Adipose tissue (tissue), 3 donors: ENCODE measurements around the gene RGS6. TPM values are rescaled to one million over a fixed set of nuclear protein-coding genes. Genes with fewer than 3 reads are reported as not detected.
"Not testable (repeated sequence)": the region's sequence is repeated elsewhere in the genome, so short reads cannot be mapped to it uniquely, and the experiment has no call there.

Experiments used
- H3K27ac ChIP-seq: one replicate; pipeline ENCODE4 v1.5.1; 2013; ENCODE audit warnings: low read depth, low read length
- WGBS, 3 donors: extraction: QIAGEN DNeasy Blood & Tissue Kit; methylation state at CpG; one replicate each; pipeline ENCODE4 v1.1.7; 2013; 5-methylcytosine and 5-hydroxymethylcytosine counted together
- polyA plus RNA-seq, 3 donors: library from polyadenylated mRNA; stranded (reverse); fragments of 200-250 nt; gene quantifications; one replicate each; pipeline ENCODE4 v1.2.3, GENCODE V29; 2013
- donor health status: healthy with polysubstance abuse.
- donor health status: Bipolar disorder and iron deficiency.
- donor health status: healthy.

The RGS6 gene
- polyA plus RNA-seq, 3 donors = 0.79 to 1.9 (median 1.6) TPM

- H3K27ac ChIP-seq = not testable (repeated sequence)
- 67 to 90% (median 74%) methylated on average over 2 of the region's 2 CpGs for WGBS, 3 donors
These were observed 9.4 kb downstream of the RGS6 start for GRCh38 chr14:71941616-71942015.

- no peak overlapping the region for H3K27ac ChIP-seq
- WGBS, 3 donors = 37 to 51% (median 45%) methylated on average over 4 of the region's 4 CpGs
These were observed 10.9 kb downstream of the RGS6 start for GRCh38 chr14:71942904-71943694.

GRCh38 chr14:71943695-71944018 lies 11.4 kb downstream of the RGS6 start:
- no peak overlapping the region for H3K27ac ChIP-seq
- 41 to 46% (median 45%) methylated on average over 1 of the region's 1 CpG for WGBS, 3 donors

DNA sequence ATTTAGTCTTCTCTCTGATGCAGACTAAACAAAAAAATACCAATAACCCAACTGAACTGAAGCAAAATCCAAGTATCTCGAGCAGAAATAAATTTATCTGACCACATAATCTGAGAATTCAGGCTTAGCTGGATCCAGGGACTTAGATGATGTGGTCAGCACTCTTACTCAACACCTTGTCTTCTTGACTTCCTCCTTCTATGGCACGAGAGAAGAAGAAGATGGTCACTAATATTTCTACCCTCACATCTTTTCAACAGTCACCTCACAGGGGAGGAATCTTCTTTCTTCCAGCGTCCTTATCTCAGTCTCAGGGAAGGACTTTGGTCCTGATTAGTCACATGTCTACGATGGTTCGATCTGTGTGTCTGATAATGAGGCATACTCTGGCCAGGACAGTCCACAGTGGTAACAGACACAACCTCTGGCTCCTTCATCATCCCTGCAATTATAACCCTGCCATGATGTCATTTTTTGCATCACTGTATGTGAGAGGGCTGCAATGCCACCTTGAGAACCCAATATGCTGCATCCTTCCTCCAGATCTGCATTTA lies 15.8 kb downstream of the RGS6 start:
- H3K27ac ChIP-seq = no peak overlapping the region
- WGBS, 3 donors = 55 to 77% (median 76%) methylated on average over 5 of the region's 5 CpGs

- 79 to 80% (median 80%) methylated on average over 6 of the region's 6 CpGs for WGBS, 3 donors
- no peak overlapping the region for H3K27ac ChIP-seq
These were observed 20.4 kb downstream of the RGS6 start for GRCh38 chr14:71952381-71953363.

DNA sequence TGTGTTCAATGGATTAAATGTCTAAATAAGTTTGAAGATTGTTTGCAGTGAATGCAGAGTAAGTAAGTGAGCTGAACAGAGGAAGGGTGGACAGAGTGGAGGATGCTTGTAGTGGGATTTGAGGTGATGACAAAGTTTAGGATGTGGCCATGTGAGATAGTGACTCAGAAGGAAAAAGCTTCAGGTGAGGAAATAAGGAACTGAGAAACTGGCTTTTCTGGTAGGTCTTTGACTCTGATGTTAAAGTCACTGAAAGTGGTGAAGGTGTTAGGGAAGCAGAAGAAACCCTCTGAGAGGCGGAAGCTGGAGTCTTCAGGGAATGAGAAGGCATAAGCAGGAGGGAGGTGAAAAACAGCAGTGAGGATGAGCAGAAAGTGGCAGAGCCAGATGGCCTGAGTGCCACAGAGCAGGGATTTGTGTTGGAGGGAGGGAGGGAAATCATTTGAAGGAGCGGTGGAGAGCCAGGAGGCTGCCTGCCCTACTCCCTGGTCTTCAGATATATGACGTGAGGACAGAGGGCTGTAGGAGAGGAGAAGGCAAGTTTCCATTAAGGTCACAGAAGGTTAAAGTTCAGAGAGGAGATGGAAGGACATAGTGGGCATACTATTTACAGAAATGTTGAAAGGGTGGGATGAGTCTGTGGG lies 24.8 kb downstream of the RGS6 start:
- no peak overlapping the region for H3K27ac ChIP-seq
- WGBS, 3 donors = 51 to 68% (median 58%) methylated on average over 3 of the region's 3 CpGs

- 32 to 36% (median 35%) methylated on average over 5 of the region's 5 CpGs for WGBS, 3 donors
- H3K27ac ChIP-seq = no peak overlapping the region
These were observed 26.8 kb downstream of the RGS6 start for GRCh38 chr14:71959055-71959454.

DNA sequence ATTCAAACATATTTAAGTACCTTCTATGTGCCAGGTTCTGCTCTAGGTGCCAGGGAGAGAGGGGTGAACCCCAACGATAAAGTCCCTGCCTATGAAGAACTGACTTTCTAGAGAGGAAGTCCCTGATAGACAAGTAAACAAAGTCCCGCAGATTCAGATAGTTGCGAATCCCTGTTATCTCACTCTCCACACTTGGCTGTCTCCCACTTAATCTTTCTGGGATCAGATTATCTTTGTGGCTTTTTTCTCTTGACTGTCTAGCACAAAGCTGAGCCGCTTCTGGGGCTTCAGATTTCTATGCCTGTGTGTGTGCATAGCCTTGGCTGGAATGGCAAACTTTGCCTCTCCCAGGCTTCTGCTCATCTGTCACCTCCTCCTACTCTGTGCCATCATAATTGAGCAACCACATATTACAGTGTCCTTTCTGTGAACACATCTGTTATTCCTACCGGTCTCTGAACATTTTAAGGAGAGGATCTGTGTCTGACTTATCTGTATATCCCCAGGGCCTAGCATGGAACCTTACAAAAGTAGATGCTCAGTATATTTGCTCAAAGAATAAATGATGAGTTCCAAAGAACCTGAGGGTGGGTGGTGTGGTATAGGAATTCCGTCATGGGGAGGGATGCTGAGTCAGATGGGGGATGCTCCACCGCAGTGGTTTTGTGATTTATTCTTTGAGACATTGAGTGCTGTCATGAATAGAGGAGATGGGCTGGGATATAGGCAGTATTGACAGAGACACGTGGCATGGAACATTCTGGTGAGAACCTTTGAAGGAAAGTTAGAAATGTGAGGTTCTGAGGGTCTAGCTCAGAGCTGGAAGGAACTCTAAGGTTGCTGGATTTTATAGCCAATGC lies 28.5 kb downstream of the RGS6 start:
- no peak overlapping the region for H3K27ac ChIP-seq
- WGBS, 3 donors = 52 to 88% (median 88%) methylated on average over 8 of the region's 8 CpGs

DNA sequence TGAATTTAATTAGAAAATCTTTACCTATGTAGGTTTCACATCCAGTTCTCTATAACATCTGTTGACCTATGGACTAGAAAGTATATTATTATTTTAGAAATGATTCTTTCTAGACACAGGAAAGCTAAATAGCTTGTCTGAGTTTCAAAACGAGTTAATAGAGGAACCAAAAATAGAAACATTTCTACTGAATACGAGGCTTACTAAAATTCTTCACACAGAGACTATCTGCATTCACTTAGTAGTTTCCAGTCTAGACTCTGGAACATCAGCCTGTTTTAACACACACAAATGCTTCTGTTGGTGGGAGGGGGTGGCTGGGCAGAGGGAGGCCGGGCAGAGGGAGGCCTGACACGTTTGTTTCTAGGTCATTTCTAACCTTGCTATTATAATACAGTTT lies 29.7 kb downstream of the RGS6 start:
- H3K27ac ChIP-seq = no peak overlapping the region
- 50 to 58% (median 54%) methylated on average over 4 of the region's 4 CpGs for WGBS, 3 donors

- H3K27ac ChIP-seq = no peak overlapping the region
- WGBS, 3 donors = 61 to 83% (median 74%) methylated on average over 7 of the region's 7 CpGs
These were observed 32.5 kb downstream of the RGS6 start for GRCh38 chr14:71964716-71965115.

GRCh38 chr14:71966528-71966927 lies 34.3 kb downstream of the RGS6 start:
- WGBS, 3 donors = 67 to 89% (median 71%) methylated on average over 2 of the region's 2 CpGs
- no peak overlapping the region for H3K27ac ChIP-seq

- 67 to 81% (median 76%) methylated on average over 1 of the region's 1 CpG for WGBS, 3 donors
These were observed 35.5 kb downstream of the RGS6 start for GRCh38 chr14:71967704-71968103.

DNA sequence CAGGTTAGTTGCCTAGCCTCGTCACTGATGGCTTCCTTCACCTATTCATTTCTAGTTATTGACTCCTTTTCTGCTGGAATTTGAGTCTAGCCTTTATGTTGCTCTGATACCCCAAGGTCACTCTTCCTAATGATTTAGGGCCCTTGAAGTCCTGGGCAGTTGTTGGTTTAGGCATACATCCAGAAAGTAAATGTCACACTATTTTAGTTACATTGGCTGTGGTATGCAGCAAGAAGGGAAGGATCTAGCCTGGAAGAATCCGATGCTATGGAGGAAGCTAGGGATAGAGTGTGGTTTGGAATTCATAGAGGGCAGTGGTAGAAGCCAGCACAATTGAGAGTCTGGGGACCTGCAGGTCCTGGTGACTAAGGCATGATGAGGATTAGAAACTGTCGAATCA lies 38.0 kb downstream of the RGS6 start:
- WGBS, 3 donors = 55 to 86% (median 80%) methylated on average over 3 of the region's 3 CpGs
- H3K27ac ChIP-seq = no peak overlapping the region

More at GRCh38 chr14:71967704-71968103, 35.5 kb downstream of the RGS6 start:
- H3K27ac ChIP-seq = no peak overlapping the region

DNA sequence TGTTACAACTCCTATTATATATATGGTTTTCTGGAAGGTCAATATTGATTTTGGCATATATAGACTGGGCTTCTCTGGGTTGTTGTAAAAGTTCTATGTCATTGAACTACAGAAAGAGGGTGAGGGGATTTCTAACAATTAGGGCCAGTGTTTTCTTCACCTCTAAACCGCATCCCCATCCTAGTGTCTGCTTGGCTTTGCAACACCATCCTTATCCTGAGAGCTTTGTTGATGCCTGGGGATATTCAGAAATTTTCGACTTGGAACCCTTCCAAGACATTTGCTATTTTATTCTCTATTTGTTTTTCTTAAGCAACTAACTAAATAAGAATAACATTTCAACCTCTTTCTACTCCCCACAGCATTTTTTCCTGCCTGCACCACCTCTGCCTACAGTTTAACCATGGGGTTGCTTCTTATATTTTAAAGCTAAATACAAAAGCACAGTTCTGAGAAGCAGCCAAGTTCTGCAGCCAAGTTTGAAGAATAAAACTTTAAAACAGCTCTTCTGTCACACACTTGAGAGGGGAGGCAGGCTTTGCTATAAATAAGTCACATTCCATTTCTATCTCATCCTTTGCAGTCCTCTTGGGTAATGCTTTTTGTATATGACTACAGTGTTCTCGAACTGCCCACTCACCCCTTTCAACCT lies 53.4 kb downstream of the RGS6 start:
- no peak overlapping the region for H3K27ac ChIP-seq
- WGBS, 3 donors = 46 to 61% (median 47%) methylated on average over 3 of the region's 3 CpGs

GRCh38 chr14:71988476-71988875 lies 56.2 kb downstream of the RGS6 start:
- no peak overlapping the region for H3K27ac ChIP-seq
- 86 to 95% (median 92%) methylated on average over 5 of the region's 5 CpGs for WGBS, 3 donors

DNA sequence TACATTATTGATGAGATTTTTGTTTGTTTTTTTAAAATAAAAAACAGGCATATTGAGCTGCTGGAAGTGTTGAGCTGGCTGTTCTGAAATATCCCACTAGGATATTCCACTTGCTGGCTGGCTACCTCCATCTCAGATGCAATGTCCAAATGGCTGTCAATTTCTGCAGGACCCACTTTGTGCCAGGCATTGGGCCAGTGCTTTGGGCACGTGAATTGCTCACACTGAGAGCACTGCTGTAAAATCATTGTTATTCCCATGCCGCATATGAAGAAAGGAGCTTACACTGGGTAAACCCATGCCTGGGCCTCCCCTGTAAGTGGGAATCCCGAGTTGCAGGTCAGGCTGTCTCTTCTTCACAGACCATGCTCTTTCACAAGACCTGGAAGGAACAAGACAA lies 56.7 kb downstream of the RGS6 start:
- no peak overlapping the region for H3K27ac ChIP-seq
- 65 to 93% (median 88%) methylated on average over 3 of the region's 3 CpGs for WGBS, 3 donors

DNA sequence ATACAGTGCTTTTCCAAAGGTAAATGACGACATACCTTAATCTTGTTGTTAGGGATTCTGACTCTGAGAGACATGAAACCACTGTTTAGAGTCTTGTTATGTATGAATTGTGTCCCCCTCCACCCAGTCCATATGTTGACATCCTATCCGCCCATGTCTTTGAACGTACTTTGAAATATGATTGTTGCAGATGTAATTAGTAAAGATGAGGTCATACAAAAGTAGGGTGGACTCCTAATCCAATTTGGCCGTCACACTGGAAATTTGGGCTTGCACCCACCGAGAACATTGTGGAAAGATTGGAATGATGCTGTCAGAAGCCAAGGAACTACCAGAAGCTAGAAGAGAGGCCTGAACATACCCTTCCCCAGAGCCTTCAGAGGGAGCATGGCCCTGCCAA lies 62.2 kb downstream of the RGS6 start:
- no peak overlapping the region for H3K27ac ChIP-seq
- WGBS, 3 donors = 77 to 82% (median 79%) methylated on average over 5 of the region's 5 CpGs
